Measurements from ENCODE around the gene KIFC3. TPM values are rescaled to one million over a fixed set of nuclear protein-coding genes. Genes with fewer than 3 reads are reported as not detected.

The KIFC3 gene
- total and polyA plus RNA-seq, 8 donors, result 41.4 to 96.8 (median 60.0) TPM

GRCh38 chr16:57761301-57761700 lies 41.0 kb downstream of the KIFC3 start:
- H3K27me3 ChIP-seq, result no peaks in the 10 kb centered on the region
- H3K27ac ChIP-seq, result no peak overlapping the region
- peaks cover 0 to 18% of the 10 kb centered on the region in 2 donors for H3K4me1 ChIP-seq
- intact Hi-C loops (cut with DNase I), result no loop called here
- no peak overlapping the region for H3K4me3 ChIP-seq
- no peak for TF ChIP-seq CTCF (IDR thresholded peaks at IDR 0.05)
- ATAC-seq (no peak), DNase-seq (peak in 1 of 4 donors; percentile 48)
- H3K36me3 ChIP-seq, result peaks cover 0 to 92% of the 10 kb centered on the region in 2 donors
- no peaks in the 10 kb centered on the region for H3K9me3 ChIP-seq

- H3K27ac ChIP-seq, result no peak overlapping the region
- intact Hi-C loops (cut with DNase I), result no loop called here
- H3K4me3 ChIP-seq, result no peak overlapping the region
- H3K4me1 ChIP-seq, result peaks cover 0 to 18% of the 10 kb centered on the region in 2 donors
- DNase-seq, result peak in 1 of 4 donors; percentile 76
- no peaks in the 10 kb centered on the region for H3K27me3 ChIP-seq
- peaks cover 0 to 93% of the 10 kb centered on the region in 2 donors for H3K36me3 ChIP-seq
- ATAC-seq, result no peak
- no peak for TF ChIP-seq CTCF (IDR thresholded peaks at IDR 0.05)
- no peaks in the 10 kb centered on the region for H3K9me3 ChIP-seq
These were observed 41.7 kb downstream of the KIFC3 start for GRCh38 chr16:57760357-57761160.

- peaks cover 0 to 94% of the 10 kb centered on the region in 2 donors for H3K36me3 ChIP-seq
- no peaks in the 10 kb centered on the region for H3K9me3 ChIP-seq
- peaks cover 0 to 18% of the 10 kb centered on the region in 2 donors for H3K4me1 ChIP-seq
- peak in 2 of 4 donors; percentile 36 to 74 for DNase-seq
- no peak for TF ChIP-seq CTCF (IDR thresholded peaks at IDR 0.05)
- H3K27ac ChIP-seq, result no peak overlapping the region
- no peak for ATAC-seq
- intact Hi-C loops (cut with DNase I), result loop anchor here in 1 of 2 donors (5.0 kb wide), 1 partner anchor 108 kb away; no protein-coding TSS in a partner anchor
- H3K4me3 ChIP-seq, result no peak overlapping the region
- H3K27me3 ChIP-seq, result no peaks in the 10 kb centered on the region
These were observed 42.5 kb downstream of the KIFC3 start for GRCh38 chr16:57759541-57760356.

- Histone ChIP-seq H3K27me3 (no peaks in the 10 kb centered on the region), H3K27ac (peak overlapping the region in 1 of 2 donors; percentile 18), H3K9me3 (no peaks in the 10 kb centered on the region), H3K4me1 (peaks cover 0 to 15% of the 10 kb centered on the region in 2 donors), H3K4me3 (no peak overlapping the region), H3K36me3 (peaks cover 0 to 97% of the 10 kb centered on the region in 2 donors)
- DNase-seq (peak in 1 of 4 donors; percentile 72), ATAC-seq (no peak)
- no peak for TF ChIP-seq CTCF (IDR thresholded peaks at IDR 0.05)
- intact Hi-C loops (cut with DNase I), result loop anchor here in 1 of 2 donors (5.0 kb wide), 1 partner anchor 108 kb away; no protein-coding TSS in a partner anchor
These were observed 43.2 kb downstream of the KIFC3 start for GRCh38 chr16:57759131-57759530.

All from left lung (tissue), 10 donors.